ENCODE data around the gene HP.

HP gene

GRCh38 chr16:72025404-72026114 is 28.7 kb upstream of the HP start:
- H3K27me3 Mint-ChIP-seq (ENCODE audit: low read depth) = no peaks in the 10 kb centered on the region
- H3K4me1 Mint-ChIP-seq (ENCODE audit: low read depth) = no peaks in the 10 kb centered on the region
- H3K4me3 Mint-ChIP-seq = no peak overlapping the region
- no peak overlapping the region for H3K27ac Mint-ChIP-seq
- H3K9me3 Mint-ChIP-seq = no peaks in the 10 kb centered on the region
- peaks cover 9% of the 10 kb centered on the region for H3K36me3 Mint-ChIP-seq (ENCODE audit: low read depth)

- no peaks in the 10 kb centered on the region for H3K27me3 Mint-ChIP-seq (ENCODE audit: low read depth)
- H3K36me3 Mint-ChIP-seq (ENCODE audit: low read depth) = peaks cover 9% of the 10 kb centered on the region
- H3K4me3 Mint-ChIP-seq = no peak overlapping the region
- no peaks in the 10 kb centered on the region for H3K4me1 Mint-ChIP-seq (ENCODE audit: low read depth)
- no peaks in the 10 kb centered on the region for H3K9me3 Mint-ChIP-seq
- no peak overlapping the region for H3K27ac Mint-ChIP-seq
Measured at GRCh38 chr16:72027669-72028378, 26.5 kb upstream of the HP start.

GRCh38 chr16:72029567-72030271 is 24.6 kb upstream of the HP start:
- Mint-ChIP-seq H3K36me3 (ENCODE audit: low read depth) (peaks cover 4% of the 10 kb centered on the region), H3K9me3 (no peaks in the 10 kb centered on the region), H3K4me1 (ENCODE audit: low read depth) (no peaks in the 10 kb centered on the region), H3K27me3 (ENCODE audit: low read depth) (no peaks in the 10 kb centered on the region), H3K27ac (no peak overlapping the region), H3K4me3 (no peak overlapping the region)

- Mint-ChIP-seq H3K9me3 (no peaks in the 10 kb centered on the region), H3K36me3 (ENCODE audit: low read depth) (no peaks in the 10 kb centered on the region), H3K27me3 (ENCODE audit: low read depth) (no peaks in the 10 kb centered on the region), H3K4me3 (no peak overlapping the region), H3K27ac (no peak overlapping the region), H3K4me1 (ENCODE audit: low read depth) (no peaks in the 10 kb centered on the region)
Measured at GRCh38 chr16:72033437-72033836, 20.9 kb upstream of the HP start.

GRCh38 chr16:72036098-72036497 is 18.2 kb upstream of the HP start:
- H3K27ac Mint-ChIP-seq = no peak overlapping the region
- no peak overlapping the region for H3K4me3 Mint-ChIP-seq
- H3K27me3 Mint-ChIP-seq (ENCODE audit: low read depth) = no peaks in the 10 kb centered on the region
- no peaks in the 10 kb centered on the region for H3K9me3 Mint-ChIP-seq
- H3K4me1 Mint-ChIP-seq (ENCODE audit: low read depth) = no peaks in the 10 kb centered on the region
- H3K36me3 Mint-ChIP-seq (ENCODE audit: low read depth) = no peaks in the 10 kb centered on the region

- H3K27me3 Mint-ChIP-seq (ENCODE audit: low read depth) = no peaks in the 10 kb centered on the region
- H3K4me1 Mint-ChIP-seq (ENCODE audit: low read depth) = no peaks in the 10 kb centered on the region
- no peaks in the 10 kb centered on the region for H3K36me3 Mint-ChIP-seq (ENCODE audit: low read depth)
- H3K9me3 Mint-ChIP-seq = no peaks in the 10 kb centered on the region
- no peak overlapping the region for H3K27ac Mint-ChIP-seq
- H3K4me3 Mint-ChIP-seq = no peak overlapping the region
Measured at GRCh38 chr16:72042157-72042660, 12.1 kb upstream of the HP start.

GRCh38 chr16:72043058-72043457 is 11.2 kb upstream of the HP start:
- Mint-ChIP-seq H3K36me3 (ENCODE audit: low read depth) (no peaks in the 10 kb centered on the region), H3K9me3 (no peaks in the 10 kb centered on the region), H3K27ac (no peak overlapping the region), H3K4me3 (no peak overlapping the region), H3K27me3 (ENCODE audit: low read depth) (no peaks in the 10 kb centered on the region), H3K4me1 (ENCODE audit: low read depth) (no peaks in the 10 kb centered on the region)

- Mint-ChIP-seq H3K4me1 (ENCODE audit: low read depth) (no peaks in the 10 kb centered on the region), H3K27me3 (ENCODE audit: low read depth) (no peaks in the 10 kb centered on the region), H3K9me3 (no peaks in the 10 kb centered on the region), H3K36me3 (ENCODE audit: low read depth) (no peaks in the 10 kb centered on the region), H3K27ac (no peak overlapping the region), H3K4me3 (no peak overlapping the region)
Measured at GRCh38 chr16:72043539-72043938, 10.8 kb upstream of the HP start.

- Mint-ChIP-seq H3K4me1 (ENCODE audit: low read depth) (no peaks in the 10 kb centered on the region), H3K27ac (no peak overlapping the region), H3K27me3 (ENCODE audit: low read depth) (no peaks in the 10 kb centered on the region)
Measured at GRCh38 chr16:72044296-72044695, 10.0 kb upstream of the HP start.

GRCh38 chr16:72044825-72045359 is 9.4 kb upstream of the HP start:
- Mint-ChIP-seq H3K9me3 (peaks cover 10% of the 10 kb centered on the region), H3K36me3 (ENCODE audit: low read depth) (no peaks in the 10 kb centered on the region), H3K4me3 (no peak overlapping the region), H3K27ac (no peak overlapping the region), H3K4me1 (ENCODE audit: low read depth) (no peaks in the 10 kb centered on the region), H3K27me3 (ENCODE audit: low read depth) (no peaks in the 10 kb centered on the region)

More at GRCh38 chr16:72044296-72044695, 10.0 kb upstream of the HP start:
- Mint-ChIP-seq H3K36me3 (ENCODE audit: low read depth) (no peaks in the 10 kb centered on the region), H3K4me3 (no peak overlapping the region), H3K9me3 (peaks cover 5% of the 10 kb centered on the region)

- no peaks in the 10 kb centered on the region for H3K36me3 Mint-ChIP-seq (ENCODE audit: low read depth)
- no peaks in the 10 kb centered on the region for H3K27me3 Mint-ChIP-seq (ENCODE audit: low read depth)
- no peak overlapping the region for H3K27ac Mint-ChIP-seq
- H3K9me3 Mint-ChIP-seq = peaks cover 12% of the 10 kb centered on the region
- H3K4me1 Mint-ChIP-seq (ENCODE audit: low read depth) = no peaks in the 10 kb centered on the region
- H3K4me3 Mint-ChIP-seq = no peak overlapping the region
Measured at GRCh38 chr16:72049110-72049509, 5.2 kb upstream of the HP start.

GRCh38 chr16:72050769-72051464 is 3.4 kb upstream of the HP start:
- Mint-ChIP-seq H3K4me3 (no peak overlapping the region), H3K27ac (no peak overlapping the region), H3K27me3 (ENCODE audit: low read depth) (no peaks in the 10 kb centered on the region), H3K9me3 (peaks cover 12% of the 10 kb centered on the region), H3K4me1 (ENCODE audit: low read depth) (no peaks in the 10 kb centered on the region), H3K36me3 (ENCODE audit: low read depth) (no peaks in the 10 kb centered on the region)

- no peak overlapping the region for H3K27ac Mint-ChIP-seq
- peaks cover 12% of the 10 kb centered on the region for H3K9me3 Mint-ChIP-seq
- H3K4me3 Mint-ChIP-seq = no peak overlapping the region
- no peaks in the 10 kb centered on the region for H3K36me3 Mint-ChIP-seq (ENCODE audit: low read depth)
- H3K4me1 Mint-ChIP-seq (ENCODE audit: low read depth) = no peaks in the 10 kb centered on the region
- no peaks in the 10 kb centered on the region for H3K27me3 Mint-ChIP-seq (ENCODE audit: low read depth)
Measured at GRCh38 chr16:72051818-72052217, 2.5 kb upstream of the HP start.

GRCh38 chr16:72055911-72056310 is 1.6 kb downstream of the HP start:
- no peaks in the 10 kb centered on the region for H3K36me3 Mint-ChIP-seq (ENCODE audit: low read depth)
- H3K4me3 Mint-ChIP-seq = no peak overlapping the region

More at GRCh38 chr16:72055911-72056310, 1.6 kb downstream of the HP start:
- no peaks in the 10 kb centered on the region for H3K27me3 Mint-ChIP-seq (ENCODE audit: low read depth)
- H3K9me3 Mint-ChIP-seq = no peaks in the 10 kb centered on the region
- no peak overlapping the region for H3K27ac Mint-ChIP-seq
- no peaks in the 10 kb centered on the region for H3K4me1 Mint-ChIP-seq (ENCODE audit: low read depth)

Measured in T-helper 1 cell treated with Interleukin-12 subunit alpha and Interleukin-12 subunit beta and Interleukin-4 antibody, amounts not matched to agents 30 μg/mL and 1 μg/mL, for 36 hours (primary cell).